Calu3 (cell line): ENCODE measurements around the gene LCTL. TPM values are rescaled to one million over a fixed set of nuclear protein-coding genes. Genes with fewer than 3 reads are reported as not detected.

Experiments used
- BruUV-seq: library from RNA; stranded (reverse); fragments of 400-500 nt; replicated peaks from 2 replicates; lab custom pipeline; 2021; lab: Mats Ljungman, UMichigan
- CTCF ChIA-PET: fragments of 300-600 bp; sonication (Branson Sonifier 250); formaldehyde crosslinking; loops from one replicate; lab custom pipeline; 2022; ENCODE audit warnings: antibody characterized with exemption; lab: Charles Lee
- DNase-seq: peaks from one replicate; pipeline ENCODE4 v3.0.0; 2022
- H3K27ac Mint-ChIP-seq: one replicate; pipeline ENCODE4 v1.8.0; 2022; ENCODE audit warnings: mixed read lengths; ENCODE audit not compliant: unreplicated experiment
- H3K27me3 Mint-ChIP-seq: one replicate; pipeline ENCODE4 v1.8.0; 2022; ENCODE audit warnings: mixed read lengths; ENCODE audit not compliant: unreplicated experiment
- H3K36me3 Mint-ChIP-seq: one replicate; pipeline ENCODE4 v1.8.0; 2022; ENCODE audit warnings: mild to moderate bottlenecking, moderate library complexity, mixed read lengths; ENCODE audit not compliant: insufficient read depth, unreplicated experiment
- H3K4me1 Mint-ChIP-seq: one replicate; pipeline ENCODE4 v1.8.0; 2022; ENCODE audit warnings: mild to moderate bottlenecking, low read depth, mixed read lengths; ENCODE audit not compliant: unreplicated experiment
- H3K4me3 Mint-ChIP-seq: one replicate; pipeline ENCODE4 v1.8.0; 2022; ENCODE audit warnings: mild to moderate bottlenecking, low read depth, moderate library complexity, mixed read lengths; ENCODE audit not compliant: unreplicated experiment
- H3K9me3 Mint-ChIP-seq: one replicate; pipeline ENCODE4 v1.8.0; 2022; ENCODE audit warnings: low read depth, mixed read lengths; ENCODE audit not compliant: unreplicated experiment
- intact Hi-C: fragments of 100-400 bp; cut with micrococcal nuclease; formaldehyde crosslinking; loops from one replicate; pipeline ENCODE4 v1.10.0; 2022; ENCODE audit not compliant: unreplicated experiment
- total RNA-seq: library from RNA; stranded (reverse); gene quantifications from 2 replicates; pipeline ENCODE4 v1.2.3, GENCODE V29; 2022
- TF ChIP-seq, protein P1 (sequence below): fragments of 200-600 bp; IDR thresholded peaks from one replicate; pipeline ENCODE4 v1.8.0; 2022; ENCODE audit warnings: antibody characterized with exemption; ENCODE audit not compliant: unreplicated experiment

Gene LCTL
- total RNA-seq, 1 experiment from 2014 or later, result 0.35 TPM

GRCh38 chr15:66598095-66598815 is 32.5 kb upstream of the LCTL start:
- no peaks in the 10 kb centered on the region for H3K36me3 Mint-ChIP-seq
- CTCF ChIA-PET, result no interaction called here

GRCh38 chr15:66595931-66596545 is 30.2 kb upstream of the LCTL start:
- CTCF ChIA-PET, result no interaction called here
- H3K4me1 Mint-ChIP-seq, result peaks cover 15% of the 10 kb centered on the region
- H3K4me3 Mint-ChIP-seq, result no peak overlapping the region
- BruUV-seq, result no TSS peak
- no peaks in the 10 kb centered on the region for H3K36me3 Mint-ChIP-seq
- intact Hi-C loops, result no loop called here
- no peaks in the 10 kb centered on the region for H3K9me3 Mint-ChIP-seq
- DNase-seq, result no peak
- TF ChIP-seq, protein P1, sequence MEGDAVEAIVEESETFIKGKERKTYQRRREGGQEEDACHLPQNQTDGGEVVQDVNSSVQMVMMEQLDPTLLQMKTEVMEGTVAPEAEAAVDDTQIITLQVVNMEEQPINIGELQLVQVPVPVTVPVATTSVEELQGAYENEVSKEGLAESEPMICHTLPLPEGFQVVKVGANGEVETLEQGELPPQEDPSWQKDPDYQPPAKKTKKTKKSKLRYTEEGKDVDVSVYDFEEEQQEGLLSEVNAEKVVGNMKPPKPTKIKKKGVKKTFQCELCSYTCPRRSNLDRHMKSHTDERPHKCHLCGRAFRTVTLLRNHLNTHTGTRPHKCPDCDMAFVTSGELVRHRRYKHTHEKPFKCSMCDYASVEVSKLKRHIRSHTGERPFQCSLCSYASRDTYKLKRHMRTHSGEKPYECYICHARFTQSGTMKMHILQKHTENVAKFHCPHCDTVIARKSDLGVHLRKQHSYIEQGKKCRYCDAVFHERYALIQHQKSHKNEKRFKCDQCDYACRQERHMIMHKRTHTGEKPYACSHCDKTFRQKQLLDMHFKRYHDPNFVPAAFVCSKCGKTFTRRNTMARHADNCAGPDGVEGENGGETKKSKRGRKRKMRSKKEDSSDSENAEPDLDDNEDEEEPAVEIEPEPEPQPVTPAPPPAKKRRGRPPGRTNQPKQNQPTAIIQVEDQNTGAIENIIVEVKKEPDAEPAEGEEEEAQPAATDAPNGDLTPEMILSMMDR, result no peak
- peaks cover 33% of the 10 kb centered on the region for H3K27me3 Mint-ChIP-seq
- no peak overlapping the region for H3K27ac Mint-ChIP-seq

More at GRCh38 chr15:66598095-66598815, 32.5 kb upstream of the LCTL start:
- Mint-ChIP-seq H3K4me1 (peaks cover 7% of the 10 kb centered on the region), H3K9me3 (no peaks in the 10 kb centered on the region), H3K27me3 (peaks cover 43% of the 10 kb centered on the region), H3K4me3 (no peak overlapping the region), H3K27ac (no peak overlapping the region)
- DNase-seq, result no peak
- intact Hi-C loops, result no loop called here
- BruUV-seq, result no TSS peak
- TF ChIP-seq, protein P1, result no peak

GRCh38 chr15:66595332-66595731 is 29.5 kb upstream of the LCTL start:
- DNase-seq, result no peak
- no peak overlapping the region for H3K4me3 Mint-ChIP-seq
- TF ChIP-seq, protein P1, result no peak
- H3K27ac Mint-ChIP-seq, result no peak overlapping the region
- intact Hi-C loops, result no loop called here
- H3K36me3 Mint-ChIP-seq, result no peaks in the 10 kb centered on the region
- peaks cover 26% of the 10 kb centered on the region for H3K27me3 Mint-ChIP-seq
- CTCF ChIA-PET, result interaction anchor here (1.1 kb wide), 1 partner anchor 10 kb away, joined by 3 read pairs; no protein-coding TSS in a partner anchor
- no TSS peak for BruUV-seq
- H3K9me3 Mint-ChIP-seq, result no peaks in the 10 kb centered on the region
- peaks cover 20% of the 10 kb centered on the region for H3K4me1 Mint-ChIP-seq

- CTCF ChIA-PET, result interaction anchor here (0.7 to 1.1 kb wide), 2 partner anchors 11 to 15 kb away, joined by 3 read pairs; no protein-coding TSS in a partner anchor
- peaks cover 22% of the 10 kb centered on the region for H3K4me1 Mint-ChIP-seq
Observed at GRCh38 chr15:66594836-66595235, 29.0 kb upstream of the LCTL start.

More at GRCh38 chr15:66594836-66595235, 29.0 kb upstream of the LCTL start:
- intact Hi-C loops, result no loop called here
- TF ChIP-seq, protein P1, result no peak
- BruUV-seq, result no TSS peak
- no peaks in the 10 kb centered on the region for H3K36me3 Mint-ChIP-seq
- H3K27me3 Mint-ChIP-seq, result peaks cover 21% of the 10 kb centered on the region
- DNase-seq, result no peak
- no peak overlapping the region for H3K4me3 Mint-ChIP-seq
- no peaks in the 10 kb centered on the region for H3K9me3 Mint-ChIP-seq
- no peak overlapping the region for H3K27ac Mint-ChIP-seq
